Measurements from ENCODE around the gene PXMP2. TPM values are rescaled to one million over a fixed set of nuclear protein-coding genes. Genes with fewer than 3 reads are reported as not detected.

PXMP2 gene
- total and polyA plus RNA-seq, 9 donors: 12.4 to 45.0 (median 27.4) TPM

DNA sequence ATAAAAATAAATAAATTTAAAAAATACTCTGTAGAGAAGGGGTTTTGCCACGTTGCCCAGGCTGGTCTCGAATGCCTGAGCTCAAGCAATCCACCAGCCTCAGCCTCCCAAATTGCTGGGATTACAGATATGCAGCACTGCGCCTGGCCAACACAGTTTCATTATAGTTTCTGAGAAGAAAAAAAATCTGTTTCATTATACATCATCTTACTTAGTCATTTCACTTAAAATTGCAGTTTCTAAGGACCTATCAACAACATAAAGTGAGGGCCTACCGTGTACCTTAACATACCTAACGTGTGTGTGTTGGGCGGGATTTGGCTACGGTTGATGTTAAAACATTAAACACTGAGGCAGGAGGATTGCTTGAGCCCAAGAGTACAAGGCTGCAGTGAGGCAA lies 40.5 kb upstream of the PXMP2 start:
- no peaks in the 10 kb centered on the region for H3K27me3 ChIP-seq
- DNase-seq: no peak

DNA sequence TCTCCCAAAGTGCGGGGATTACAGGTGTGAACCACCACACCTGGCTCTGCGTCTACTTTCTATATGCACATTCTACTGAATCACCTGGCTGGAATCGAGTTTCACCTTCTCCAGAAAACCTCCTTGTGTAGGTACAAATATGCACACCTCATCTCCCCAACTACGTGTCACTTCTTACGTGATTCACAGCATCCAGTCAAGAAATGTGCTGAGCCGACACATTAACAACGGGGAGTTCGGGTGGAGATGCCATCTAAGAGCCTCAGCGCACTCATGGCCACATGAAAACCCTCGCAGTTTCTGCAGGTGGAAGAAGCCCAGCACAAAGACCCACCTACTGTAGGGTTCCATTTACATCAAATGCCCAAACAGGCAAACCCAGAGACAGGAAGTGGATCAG lies 39.5 kb upstream of the PXMP2 start:
- Histone ChIP-seq H3K9me3 (no peaks in the 10 kb centered on the region), H3K4me3 (no peak overlapping the region), H3K27ac (no peak overlapping the region), H3K36me3 (no peaks in the 10 kb centered on the region), H3K27me3 (no peaks in the 10 kb centered on the region), H3K4me1 (ENCODE audit: insufficient read depth) (no peaks in the 10 kb centered on the region)
- WGBS, 3 donors: 91 to 93% (median 93%) methylated on average over 10 of the region's 10 CpGs
- TF ChIP-seq POLR2A (IDR thresholded peaks at IDR 0.05): no peak
- TF ChIP-seq, protein P1, sequence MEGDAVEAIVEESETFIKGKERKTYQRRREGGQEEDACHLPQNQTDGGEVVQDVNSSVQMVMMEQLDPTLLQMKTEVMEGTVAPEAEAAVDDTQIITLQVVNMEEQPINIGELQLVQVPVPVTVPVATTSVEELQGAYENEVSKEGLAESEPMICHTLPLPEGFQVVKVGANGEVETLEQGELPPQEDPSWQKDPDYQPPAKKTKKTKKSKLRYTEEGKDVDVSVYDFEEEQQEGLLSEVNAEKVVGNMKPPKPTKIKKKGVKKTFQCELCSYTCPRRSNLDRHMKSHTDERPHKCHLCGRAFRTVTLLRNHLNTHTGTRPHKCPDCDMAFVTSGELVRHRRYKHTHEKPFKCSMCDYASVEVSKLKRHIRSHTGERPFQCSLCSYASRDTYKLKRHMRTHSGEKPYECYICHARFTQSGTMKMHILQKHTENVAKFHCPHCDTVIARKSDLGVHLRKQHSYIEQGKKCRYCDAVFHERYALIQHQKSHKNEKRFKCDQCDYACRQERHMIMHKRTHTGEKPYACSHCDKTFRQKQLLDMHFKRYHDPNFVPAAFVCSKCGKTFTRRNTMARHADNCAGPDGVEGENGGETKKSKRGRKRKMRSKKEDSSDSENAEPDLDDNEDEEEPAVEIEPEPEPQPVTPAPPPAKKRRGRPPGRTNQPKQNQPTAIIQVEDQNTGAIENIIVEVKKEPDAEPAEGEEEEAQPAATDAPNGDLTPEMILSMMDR (IDR thresholded peaks at IDR 0.05): no peak
- TF ChIP-seq EP300 (IDR thresholded peaks at IDR 0.05): no peak
- no peak for DNase-seq
- intact Hi-C loops (cut with DNase I): loop anchor here in 1 of 4 donors (10.0 kb wide), 1 partner anchor 933 kb away; the partner anchor contains the start of gene SFSWAP

More for the DNA sequence above, 40.5 kb upstream of the PXMP2 start:
- H3K36me3 ChIP-seq: no peaks in the 10 kb centered on the region
- H3K4me1 ChIP-seq (ENCODE audit: insufficient read depth): no peaks in the 10 kb centered on the region
- intact Hi-C loops (cut with DNase I): loop anchor here in 1 of 4 donors (10.0 kb wide), 1 partner anchor 932 kb away; the partner anchor contains the start of gene SFSWAP
- no peak overlapping the region for H3K27ac ChIP-seq
- H3K4me3 ChIP-seq: no peak overlapping the region
- WGBS, 3 donors: 92 to 94% (median 92%) methylated on average over 7 of the region's 7 CpGs
- TF ChIP-seq POLR2A (IDR thresholded peaks at IDR 0.05) (no peak), EP300 (IDR thresholded peaks at IDR 0.05) (no peak)
- TF ChIP-seq, protein P1 (IDR thresholded peaks at IDR 0.05): no peak
- H3K9me3 ChIP-seq: no peaks in the 10 kb centered on the region

DNA sequence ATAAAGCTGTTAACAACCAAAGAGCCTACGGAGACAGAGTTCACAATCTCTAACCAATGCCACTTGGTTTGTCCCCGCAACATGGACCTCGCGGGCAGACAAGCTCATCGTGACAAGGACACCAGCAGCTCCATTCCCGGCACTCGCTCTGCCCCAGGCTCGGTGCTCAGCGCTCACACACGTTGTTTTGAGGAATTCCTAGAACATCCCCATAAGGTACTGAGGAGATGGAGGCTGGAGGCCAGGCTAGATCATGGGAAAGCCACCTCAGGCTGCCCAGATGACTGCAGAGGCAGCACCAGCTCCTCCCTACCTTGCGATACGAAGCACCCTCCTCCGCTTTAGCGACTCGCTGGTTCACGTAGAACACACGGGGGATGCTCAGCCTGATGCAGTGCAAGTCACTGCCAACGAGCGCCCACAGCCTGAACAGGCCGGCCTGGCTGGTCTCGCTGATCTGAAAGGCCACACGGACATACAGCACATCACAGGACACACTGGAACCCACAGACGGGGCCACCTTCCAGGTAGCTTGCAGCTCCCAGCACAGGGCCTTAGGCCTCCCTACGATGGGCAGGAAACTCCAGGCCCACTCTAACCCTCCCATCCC lies 38.7 kb upstream of the PXMP2 start:
- 90 to 95% (median 91%) methylated on average over 22 to 24 of the region's 24 CpGs for WGBS, 3 donors
- no peak overlapping the region for H3K27ac ChIP-seq
- no peak for DNase-seq
- intact Hi-C loops (cut with DNase I): loop anchor here in 1 of 4 donors (10.0 kb wide), 1 partner anchor 934 kb away; the partner anchor contains the start of gene SFSWAP
- H3K27me3 ChIP-seq: no peaks in the 10 kb centered on the region
- no peaks in the 10 kb centered on the region for H3K9me3 ChIP-seq
- no peaks in the 10 kb centered on the region for H3K4me1 ChIP-seq (ENCODE audit: insufficient read depth)
- H3K4me3 ChIP-seq: no peak overlapping the region
- no peaks in the 10 kb centered on the region for H3K36me3 ChIP-seq
- TF ChIP-seq EP300 (IDR thresholded peaks at IDR 0.05) (no peak), POLR2A (IDR thresholded peaks at IDR 0.05) (no peak)
- TF ChIP-seq, protein P1 (IDR thresholded peaks at IDR 0.05): no peak

DNA sequence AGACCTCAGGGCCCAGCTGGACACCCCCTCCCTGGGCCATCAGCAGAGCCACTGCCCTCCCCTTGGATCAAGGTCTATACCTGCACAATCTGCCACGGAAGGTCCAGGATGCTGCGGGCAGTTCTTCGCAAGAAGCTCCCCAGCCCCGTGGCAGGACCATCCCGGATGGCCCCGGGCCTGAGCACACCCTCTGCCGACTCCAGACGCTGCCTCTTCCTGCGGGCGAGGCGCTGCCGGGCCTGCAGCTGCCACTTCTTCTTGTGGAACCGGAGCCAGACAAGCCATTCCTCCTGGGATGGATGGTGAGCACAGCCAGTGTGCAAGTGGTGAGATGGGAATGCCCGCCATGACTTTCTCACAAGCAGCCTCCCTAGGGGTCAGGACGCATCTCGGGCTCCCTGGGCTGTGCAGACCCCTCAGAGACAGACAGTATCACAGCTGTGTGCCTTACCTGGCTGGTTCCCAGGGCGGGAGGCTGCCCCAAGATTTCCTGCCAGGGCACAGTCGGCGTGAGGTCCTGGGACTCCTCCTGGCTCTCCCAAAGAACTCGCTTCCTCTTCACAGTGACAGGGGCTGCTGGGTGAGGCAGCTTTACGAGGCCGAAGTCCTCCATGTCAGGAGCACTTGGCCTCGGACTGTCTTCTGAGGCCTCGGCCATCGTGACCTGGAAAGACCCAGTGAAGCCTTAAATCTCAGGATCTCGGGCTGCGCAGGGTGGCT lies 38.0 kb upstream of the PXMP2 start:
- H3K27ac ChIP-seq: no peak overlapping the region
- H3K9me3 ChIP-seq: no peaks in the 10 kb centered on the region
- no peaks in the 10 kb centered on the region for H3K27me3 ChIP-seq
- no peak overlapping the region for H3K4me3 ChIP-seq
- no peaks in the 10 kb centered on the region for H3K4me1 ChIP-seq (ENCODE audit: insufficient read depth)
- intact Hi-C loops (cut with DNase I): loop anchor here in 1 of 4 donors (10.0 kb wide), 1 partner anchor 935 kb away; the partner anchor contains the start of gene SFSWAP
- H3K36me3 ChIP-seq: no peaks in the 10 kb centered on the region
- TF ChIP-seq POLR2A (IDR thresholded peaks at IDR 0.05): no peak
- 90 to 97% (median 92%) methylated on average over 21 to 27 of the region's 27 CpGs for WGBS, 3 donors
- no peak for DNase-seq
